ENCODE measurements around the gene CPNE4.

DNA sequence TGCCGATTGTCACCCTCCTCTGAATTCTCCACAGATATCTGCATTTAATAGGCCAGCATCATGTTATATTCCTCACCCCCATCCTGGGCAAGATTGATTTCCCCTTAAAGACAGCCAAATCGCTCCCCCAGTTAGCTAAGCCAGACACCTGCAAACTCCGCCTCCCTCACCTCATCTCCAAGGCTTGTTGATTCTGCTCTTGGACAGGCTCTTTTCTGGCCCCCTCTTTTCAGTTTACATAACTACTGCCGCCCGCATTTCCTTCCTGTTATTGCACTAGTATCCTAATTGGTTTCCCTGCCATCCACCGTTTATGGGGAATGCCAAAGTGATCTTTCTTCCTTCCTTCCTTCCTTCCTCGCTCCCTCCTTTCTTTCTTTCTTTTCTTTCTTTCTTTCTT lies 317.3 kb downstream of the CPNE4 start:
- TF ChIP-seq POLR2A (IDR thresholded peaks at IDR 0.05; ENCODE audit: low read depth, low read length), result no peak
- TF ChIP-seq EZH2 (IDR thresholded peaks at IDR 0.05; ENCODE audit: borderline replicate concordance, low read depth, low read length, severe bottlenecking), result no peak
- TF ChIP-seq, protein P1, sequence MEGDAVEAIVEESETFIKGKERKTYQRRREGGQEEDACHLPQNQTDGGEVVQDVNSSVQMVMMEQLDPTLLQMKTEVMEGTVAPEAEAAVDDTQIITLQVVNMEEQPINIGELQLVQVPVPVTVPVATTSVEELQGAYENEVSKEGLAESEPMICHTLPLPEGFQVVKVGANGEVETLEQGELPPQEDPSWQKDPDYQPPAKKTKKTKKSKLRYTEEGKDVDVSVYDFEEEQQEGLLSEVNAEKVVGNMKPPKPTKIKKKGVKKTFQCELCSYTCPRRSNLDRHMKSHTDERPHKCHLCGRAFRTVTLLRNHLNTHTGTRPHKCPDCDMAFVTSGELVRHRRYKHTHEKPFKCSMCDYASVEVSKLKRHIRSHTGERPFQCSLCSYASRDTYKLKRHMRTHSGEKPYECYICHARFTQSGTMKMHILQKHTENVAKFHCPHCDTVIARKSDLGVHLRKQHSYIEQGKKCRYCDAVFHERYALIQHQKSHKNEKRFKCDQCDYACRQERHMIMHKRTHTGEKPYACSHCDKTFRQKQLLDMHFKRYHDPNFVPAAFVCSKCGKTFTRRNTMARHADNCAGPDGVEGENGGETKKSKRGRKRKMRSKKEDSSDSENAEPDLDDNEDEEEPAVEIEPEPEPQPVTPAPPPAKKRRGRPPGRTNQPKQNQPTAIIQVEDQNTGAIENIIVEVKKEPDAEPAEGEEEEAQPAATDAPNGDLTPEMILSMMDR (IDR thresholded peaks at IDR 0.05; ENCODE audit: extremely low read depth in 1 of 2, insufficient read depth in 1 of 2, low read depth in 1 of 2, low read length in 2 of 2), result no peak
- TF ChIP-seq POLR2AphosphoS5 (IDR thresholded peaks at IDR 0.05; ENCODE audit: insufficient read depth, low read depth, low read length), result no peak
- no peak for TF ChIP-seq FOS (IDR thresholded peaks at IDR 0.05; ENCODE audit: borderline replicate concordance, insufficient read depth, low read length)
- TF ChIP-seq, protein P2, sequence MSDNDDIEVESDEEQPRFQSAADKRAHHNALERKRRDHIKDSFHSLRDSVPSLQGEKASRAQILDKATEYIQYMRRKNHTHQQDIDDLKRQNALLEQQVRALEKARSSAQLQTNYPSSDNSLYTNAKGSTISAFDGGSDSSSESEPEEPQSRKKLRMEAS (IDR thresholded peaks at IDR 0.05; ENCODE audit: insufficient read depth, insufficient read length), result no peak
- no peak for TF ChIP-seq JUN (IDR thresholded peaks at IDR 0.05; ENCODE audit: borderline replicate concordance, insufficient read depth, insufficient read length, low read depth)
- no peak for TF ChIP-seq MYC (IDR thresholded peaks at IDR 0.05; ENCODE audit: low read depth, low read length)
- no peak for TF ChIP-seq GATA2 (IDR thresholded peaks at IDR 0.05; ENCODE audit: insufficient read depth, insufficient read length, low read depth, low read length)

All from endothelial cell of umbilical vein (primary cell).